GM19468 (cell line): Measurements from ENCODE around the gene PPM1L.

Experiments
- ATAC-seq: cut with Tn5 transposase; IDR thresholded peaks from one replicate; pipeline ENCODE4 v1.9.1; 2021; ENCODE audit warnings: mild to moderate bottlenecking, moderate library complexity, moderate number of reproducible peaks; ENCODE audit not compliant: unreplicated experiment; ENCODE audit errors: extremely low read depth

PPM1L gene

GRCh38 chr3:160758929-160759577 lies 3.0 kb downstream of the PPM1L start:
- ATAC-seq, result no peak

DNA sequence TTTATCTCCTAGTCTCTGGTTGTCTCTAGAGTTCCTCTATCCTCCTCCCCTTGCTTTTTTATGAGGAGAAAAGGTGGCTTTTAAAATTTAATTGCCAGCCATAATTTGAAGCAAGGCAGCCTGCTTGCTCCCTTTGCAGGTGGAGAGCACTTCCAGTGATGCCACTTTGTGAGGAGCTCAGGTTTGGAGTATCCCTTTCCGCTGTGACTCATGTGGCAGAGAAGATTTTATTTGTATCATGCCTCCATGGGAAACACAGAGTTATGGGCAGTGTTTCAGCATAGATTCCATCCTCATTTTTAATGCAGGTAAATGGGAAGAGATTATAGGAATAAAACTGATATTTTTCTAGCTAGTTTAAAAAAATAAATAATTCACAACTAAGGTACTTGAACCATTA lies 7.0 kb downstream of the PPM1L start:
- ATAC-seq, result no peak

DNA sequence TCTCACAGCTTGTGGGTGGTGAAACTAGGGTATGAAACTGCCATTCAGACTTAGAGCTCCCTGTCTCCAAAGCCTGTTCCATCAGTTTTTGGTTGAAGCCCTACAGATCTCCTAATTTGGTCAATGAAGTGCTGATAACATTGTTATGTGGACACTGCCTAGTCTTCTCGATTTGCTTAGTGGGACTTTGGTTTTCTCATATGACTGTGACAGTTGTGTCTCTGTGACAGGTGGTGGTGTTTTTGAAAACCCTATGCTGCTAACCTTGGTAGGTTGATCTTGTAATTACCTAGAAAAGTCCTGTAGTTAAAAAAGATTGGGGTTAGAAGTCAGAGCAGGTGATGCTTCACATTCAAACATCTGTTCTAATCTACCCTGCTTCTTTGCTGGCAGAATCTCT lies 9.2 kb downstream of the PPM1L start:
- ATAC-seq, result no peak

DNA sequence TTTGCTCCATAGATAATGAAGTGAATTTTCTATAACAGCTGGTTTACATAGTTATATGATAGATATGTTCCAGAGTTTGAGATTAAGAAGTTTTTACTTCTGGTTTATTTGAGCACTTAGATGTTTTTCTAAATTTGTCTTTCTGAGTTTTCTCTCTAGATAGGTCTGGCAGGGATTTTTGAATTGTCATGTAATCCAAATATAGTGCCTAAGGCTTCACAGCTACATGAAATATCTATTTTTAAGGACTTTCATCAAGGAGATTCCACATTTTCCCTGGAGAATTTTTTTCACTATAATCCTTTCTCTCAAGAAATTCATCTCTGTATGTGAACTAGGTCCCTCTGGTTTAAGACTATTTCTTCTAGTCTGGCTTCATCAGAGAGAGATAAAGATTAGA lies 12.0 kb downstream of the PPM1L start:
- ATAC-seq, result no peak

DNA sequence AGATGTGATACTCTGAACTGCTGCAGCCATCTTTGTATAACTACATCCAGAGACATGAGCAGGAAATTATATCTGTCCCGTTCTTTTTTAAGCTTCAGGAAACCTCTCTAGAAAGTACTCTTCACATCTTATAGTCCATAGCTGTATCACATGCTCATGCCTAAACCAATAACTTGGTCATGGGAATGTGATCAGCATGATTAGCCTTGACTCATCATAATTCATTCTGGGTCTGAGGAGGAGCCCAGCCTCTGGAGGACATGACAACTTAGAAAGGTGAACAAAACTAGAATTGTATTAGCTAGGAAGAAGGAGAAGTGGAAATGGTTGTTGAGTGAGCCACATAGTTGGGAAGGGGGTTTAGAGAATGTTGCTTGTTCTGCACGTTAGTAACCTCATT lies 12.9 kb downstream of the PPM1L start:
- ATAC-seq, result no peak

DNA sequence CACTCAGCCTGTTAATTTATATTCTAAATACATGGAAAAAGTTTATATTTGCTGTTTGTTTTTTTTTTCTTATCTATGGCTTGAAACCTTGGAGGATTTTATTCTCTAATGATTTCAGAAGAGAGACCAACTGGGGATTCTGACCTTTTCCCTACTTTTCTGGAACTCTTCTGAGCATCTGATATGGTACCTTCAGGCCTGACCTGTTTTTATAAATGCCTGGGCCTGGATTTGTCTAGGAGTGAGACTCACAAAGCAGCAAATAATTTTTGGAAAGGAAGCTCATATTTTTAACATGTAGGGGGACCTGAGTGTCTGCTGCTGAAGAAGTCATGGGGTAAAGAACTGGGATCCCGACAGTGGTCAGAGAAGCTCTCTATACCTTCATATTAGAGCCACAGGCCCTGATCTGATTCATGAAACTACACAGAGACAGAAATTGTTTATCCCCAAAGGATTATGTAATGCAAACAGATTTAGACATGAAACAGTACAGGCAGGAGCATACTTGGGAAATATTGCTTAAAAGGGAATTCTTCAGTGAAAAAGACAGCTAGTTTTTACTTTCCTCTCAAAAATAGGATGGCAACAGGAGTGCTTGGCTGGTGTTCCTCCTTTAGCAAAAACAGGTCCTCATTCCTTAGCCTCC lies 15.9 kb downstream of the PPM1L start:
- no peak for ATAC-seq

DNA sequence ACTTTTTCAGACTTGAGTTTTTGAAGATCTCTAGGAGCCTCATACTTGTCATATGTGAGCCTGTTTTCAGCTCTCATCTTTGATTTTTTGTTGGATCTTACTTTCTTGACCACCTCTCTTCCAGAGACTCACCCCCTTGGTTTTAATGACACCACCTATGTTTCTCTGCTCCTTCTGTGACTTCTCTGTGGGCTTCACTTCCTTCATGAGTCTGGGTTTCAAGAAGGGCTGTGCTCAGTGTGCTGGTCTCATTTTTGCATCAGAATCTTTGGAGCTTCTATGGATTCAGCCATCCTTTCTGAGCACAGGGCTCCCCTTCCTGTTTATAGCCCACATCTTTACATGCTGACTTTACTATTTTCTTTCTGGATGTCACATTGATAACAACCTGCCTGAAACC lies 17.7 kb downstream of the PPM1L start:
- no peak for ATAC-seq

GRCh38 chr3:160774172-160774571 lies 18.1 kb downstream of the PPM1L start:
- ATAC-seq, result no peak

- ATAC-seq, result no peak
Observed at GRCh38 chr3:160778480-160778879, 22.4 kb downstream of the PPM1L start.

DNA sequence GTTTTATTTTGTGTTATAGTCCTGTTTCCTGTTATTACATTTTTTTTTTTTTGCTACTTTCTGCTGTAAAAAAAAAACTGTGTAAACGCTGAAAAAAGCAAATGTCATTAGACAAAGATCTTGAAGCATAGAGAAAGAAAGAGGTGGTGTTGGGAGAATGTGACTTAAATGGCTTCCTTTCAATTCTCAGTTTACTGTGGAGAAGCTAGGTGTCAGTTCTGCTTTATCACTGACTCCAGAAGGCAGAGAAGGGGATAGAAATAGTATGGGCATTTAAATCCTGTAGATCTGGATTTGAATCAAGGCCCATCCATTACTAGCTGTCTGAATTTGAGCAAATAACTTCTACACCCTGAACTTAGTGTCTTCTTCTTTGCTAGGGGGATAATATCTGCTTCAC lies 23.0 kb downstream of the PPM1L start:
- no peak for ATAC-seq

- ATAC-seq, result no peak
Observed at GRCh38 chr3:160780245-160780644, 24.2 kb downstream of the PPM1L start.

DNA sequence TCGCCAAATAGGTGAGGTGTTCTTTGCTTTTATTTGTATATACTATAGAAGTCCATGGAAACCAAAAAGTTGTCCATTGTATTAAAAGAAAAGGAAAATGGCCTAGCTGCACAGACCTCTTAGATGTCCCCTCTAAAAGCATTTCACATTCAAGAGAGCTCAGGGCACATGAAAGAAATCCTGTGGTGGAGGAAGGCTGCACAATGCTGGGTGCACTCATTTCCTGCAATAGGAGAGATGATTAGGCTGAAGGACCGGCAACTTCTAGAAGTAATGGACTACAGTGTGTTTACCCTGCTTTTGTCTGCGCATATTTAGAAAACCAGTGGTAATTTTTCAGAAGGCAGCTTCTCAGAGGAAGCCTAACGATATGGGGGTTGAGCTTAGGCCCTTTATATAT lies 25.4 kb downstream of the PPM1L start:
- no peak for ATAC-seq

- no peak for ATAC-seq
Observed at GRCh38 chr3:160781863-160782262, 25.8 kb downstream of the PPM1L start.

DNA sequence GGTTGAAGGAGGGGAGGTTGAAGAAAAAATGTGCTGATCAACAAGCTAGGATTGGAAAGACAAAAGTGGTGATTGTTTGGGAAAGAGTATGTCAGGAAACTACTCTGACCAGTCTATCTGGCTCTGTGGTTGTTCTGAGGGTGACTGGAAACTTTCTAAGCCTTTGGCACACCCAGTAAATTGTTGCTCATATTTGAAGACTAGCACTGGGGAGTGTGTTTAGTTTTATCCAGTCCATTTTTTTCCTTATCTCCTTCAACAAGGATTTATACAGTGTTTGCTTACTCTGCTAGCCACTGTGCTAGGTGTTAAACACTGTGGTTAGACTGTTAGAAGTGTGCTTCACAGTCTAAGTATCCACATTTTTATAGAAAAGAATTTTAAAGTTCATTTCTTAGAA lies 28.8 kb downstream of the PPM1L start:
- ATAC-seq, result no peak

DNA sequence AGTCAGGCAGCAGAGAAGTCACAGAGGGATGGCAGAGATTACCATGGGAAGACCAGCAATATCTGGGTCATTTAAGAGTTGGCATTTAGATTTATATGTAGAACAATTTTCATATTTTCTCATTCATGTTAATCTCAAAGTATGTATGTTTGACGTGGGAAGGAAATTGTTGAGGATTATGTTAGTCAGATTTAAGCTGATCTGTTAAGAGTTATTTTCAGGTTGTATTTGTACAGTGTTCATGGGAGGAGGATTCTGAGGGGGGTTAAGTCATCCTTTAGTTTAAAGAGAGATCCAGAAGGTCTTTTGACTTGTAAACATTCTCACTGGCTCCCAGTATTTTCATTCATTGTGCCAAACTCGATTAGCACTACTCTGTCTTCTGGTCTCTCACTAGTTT lies 34.7 kb downstream of the PPM1L start:
- no peak for ATAC-seq

DNA sequence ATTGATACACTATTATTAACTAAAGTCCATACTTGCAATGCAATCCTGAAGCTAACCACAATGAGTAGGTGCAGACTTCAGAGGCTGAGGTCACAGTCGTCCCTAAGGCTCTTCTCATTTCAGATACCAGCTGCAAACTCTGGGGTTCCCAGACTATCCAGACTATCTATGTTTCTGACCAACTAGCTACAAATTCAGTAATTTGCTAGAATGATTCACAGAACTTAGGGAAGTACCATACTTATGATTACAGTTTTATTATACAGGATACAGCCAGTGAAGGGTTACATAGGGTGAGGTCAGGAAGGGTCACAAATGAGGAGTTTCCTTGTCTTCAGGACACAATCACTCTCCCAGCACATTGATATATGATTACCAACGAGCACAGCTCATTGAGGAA lies 36.5 kb downstream of the PPM1L start:
- no peak for ATAC-seq

DNA sequence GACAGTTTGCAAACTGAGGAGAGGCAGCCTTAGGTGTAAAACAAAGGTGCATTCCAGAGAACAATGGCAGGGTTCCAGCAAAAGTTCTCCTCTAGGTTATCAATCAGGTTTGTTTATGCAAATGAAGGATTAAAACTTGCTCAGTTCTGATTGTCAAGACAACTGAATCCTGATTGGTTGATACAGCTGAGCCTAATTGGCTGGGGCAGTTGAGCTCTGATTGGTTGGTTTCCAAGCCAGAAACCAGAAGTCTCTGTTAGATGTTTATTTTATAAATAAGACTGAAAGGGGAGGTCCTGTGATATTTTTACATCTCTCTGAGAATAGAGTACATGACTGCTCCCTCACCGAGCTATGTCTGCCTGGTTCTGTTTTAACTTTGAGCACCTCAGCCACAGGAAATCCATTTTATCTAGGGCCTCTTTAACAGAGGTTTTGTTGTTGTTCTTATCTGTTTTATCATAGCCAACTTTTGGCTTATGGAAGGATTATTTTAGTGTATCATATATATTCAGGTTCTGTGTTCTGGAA lies 37.8 kb downstream of the PPM1L start:
- no peak for ATAC-seq

DNA sequence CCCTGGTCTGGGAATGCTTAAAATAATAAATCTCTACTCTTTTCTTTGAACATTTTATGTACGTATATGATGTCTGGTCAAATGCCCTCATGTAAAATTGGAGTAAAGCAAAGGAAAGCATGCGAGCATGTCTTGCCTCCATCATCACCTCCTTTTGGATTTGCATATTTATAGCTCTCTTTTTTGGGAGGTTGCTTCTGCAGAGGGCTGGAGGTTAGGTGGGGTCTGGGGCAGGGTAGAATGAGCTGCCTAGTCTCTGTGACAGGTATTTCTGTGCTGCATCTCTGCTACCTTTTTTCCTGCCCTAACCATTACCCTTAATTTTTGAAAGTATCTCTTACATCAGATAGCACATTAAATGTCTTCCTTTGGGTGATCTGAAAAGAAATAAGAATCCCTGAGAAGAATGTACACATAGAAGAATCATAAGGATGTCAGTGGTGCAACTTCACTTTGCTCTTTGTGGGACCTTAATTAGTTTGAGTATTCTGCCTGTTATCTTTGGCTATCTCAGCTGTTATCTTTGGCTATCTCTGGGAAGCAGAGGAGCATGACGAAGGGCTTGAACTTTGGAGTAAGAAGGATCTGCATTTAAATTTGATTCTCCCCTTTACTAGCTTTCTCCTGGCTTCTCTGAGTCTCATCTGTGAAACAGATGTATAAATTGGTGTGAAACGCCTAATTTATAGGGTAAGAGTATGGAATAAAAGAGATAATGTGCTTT lies 40.2 kb downstream of the PPM1L start:
- ATAC-seq, result no peak

- no peak for ATAC-seq
Observed at GRCh38 chr3:160796813-160797164, 40.8 kb downstream of the PPM1L start.

- ATAC-seq, result no peak
Observed at GRCh38 chr3:160797356-160797755, 41.3 kb downstream of the PPM1L start.

- peak; percentile 36 for ATAC-seq
Observed at GRCh38 chr3:160801386-160802118, 45.5 kb downstream of the PPM1L start.
